ENCODE data around the gene KCNJ4. TPM values are rescaled to one million over a fixed set of nuclear protein-coding genes. Genes with fewer than 3 reads are reported as not detected.

The KCNJ4 gene
- total RNA-seq, 1 donor from 2014 or later: 0.82 TPM

GRCh38 chr22:38422611-38423511 is 32.1 kb downstream of the KCNJ4 start:
- Histone ChIP-seq H3K36me3 (no peaks in the 10 kb centered on the region), H3K27ac (no peak overlapping the region), H3K79me2 (ENCODE audit: low read depth) (no peaks in the 10 kb centered on the region), H4K20me1 (ENCODE audit: low read depth) (no peaks in the 10 kb centered on the region), H3K9ac (no peak overlapping the region), H2AFZ (replicated peaks) (peak overlapping the region; percentile 64), H3K4me2 (no peak overlapping the region), H3K4me1 (peaks cover 15% of the 10 kb centered on the region), H3K9me3 (ENCODE audit: low read depth) (no peaks in the 10 kb centered on the region), H3K4me3 (no peak overlapping the region), H3K27me3 (no peaks in the 10 kb centered on the region), H3F3A (ENCODE audit: low read depth) (peaks cover 4% of the 10 kb centered on the region)
- Mint-ChIP-seq H3K27me3 (ENCODE audit: insufficient read depth, low read depth) (no peaks in the 10 kb centered on the region), H3K9me3 (no peaks in the 10 kb centered on the region), H3K36me3 (no peaks in the 10 kb centered on the region), H3K4me3 (peak overlapping the region; percentile 46), H3K4me1 (peaks cover 11% of the 10 kb centered on the region), H3K27ac (no peak overlapping the region)
- no peak for TF ChIP-seq EZH2 (IDR thresholded peaks at IDR 0.05)
- no peak for TF ChIP-seq EZH2phosphoT487 (IDR thresholded peaks at IDR 0.05)
- TF ChIP-seq CTCF (IDR thresholded peaks at IDR 0.05): no peak
- no peak for DNase-seq (ENCODE audit: low spot score)

GRCh38 chr22:38420734-38421133 is 34.3 kb downstream of the KCNJ4 start:
- no peak overlapping the region for H3K4me2 ChIP-seq
- no peaks in the 10 kb centered on the region for H3K9me3 ChIP-seq (ENCODE audit: low read depth)
- peaks cover 15% of the 10 kb centered on the region for H3K4me1 ChIP-seq
- Mint-ChIP-seq H3K9me3 (no peaks in the 10 kb centered on the region), H3K27me3 (ENCODE audit: insufficient read depth, low read depth) (no peaks in the 10 kb centered on the region), H3K4me3 (no peak overlapping the region), H3K27ac (no peak overlapping the region), H3K4me1 (peaks cover 14% of the 10 kb centered on the region), H3K36me3 (no peaks in the 10 kb centered on the region)
- H4K20me1 ChIP-seq (ENCODE audit: low read depth): no peaks in the 10 kb centered on the region
- DNase-seq (ENCODE audit: low spot score): no peak
- no peak overlapping the region for H3K9ac ChIP-seq
- H3K27me3 ChIP-seq: no peaks in the 10 kb centered on the region
- H3F3A ChIP-seq (ENCODE audit: low read depth): peaks cover 4% of the 10 kb centered on the region
- H3K36me3 ChIP-seq: no peaks in the 10 kb centered on the region
- H3K79me2 ChIP-seq (ENCODE audit: low read depth): no peaks in the 10 kb centered on the region
- H3K4me3 ChIP-seq: no peak overlapping the region
- no peak overlapping the region for H3K27ac ChIP-seq
- TF ChIP-seq EZH2 (IDR thresholded peaks at IDR 0.05): no peak
- no peak for TF ChIP-seq EZH2phosphoT487 (IDR thresholded peaks at IDR 0.05)
- no peak for TF ChIP-seq CTCF (IDR thresholded peaks at IDR 0.05)
- H2AFZ ChIP-seq (replicated peaks): no peak overlapping the region

GRCh38 chr22:38419858-38420160 is 35.2 kb downstream of the KCNJ4 start:
- Histone ChIP-seq H3K9me3 (ENCODE audit: low read depth) (no peaks in the 10 kb centered on the region), H3K4me2 (no peak overlapping the region), H3K27me3 (no peaks in the 10 kb centered on the region), H3K27ac (no peak overlapping the region), H3K36me3 (no peaks in the 10 kb centered on the region), H2AFZ (replicated peaks) (no peak overlapping the region), H3F3A (ENCODE audit: low read depth) (peaks cover 4% of the 10 kb centered on the region), H3K9ac (no peak overlapping the region), H3K4me1 (peaks cover 15% of the 10 kb centered on the region), H4K20me1 (ENCODE audit: low read depth) (no peaks in the 10 kb centered on the region), H3K79me2 (ENCODE audit: low read depth) (no peaks in the 10 kb centered on the region), H3K4me3 (no peak overlapping the region)
- no peak for DNase-seq (ENCODE audit: low spot score)
- TF ChIP-seq EZH2phosphoT487 (IDR thresholded peaks at IDR 0.05) (no peak), EZH2 (IDR thresholded peaks at IDR 0.05) (no peak), CTCF (IDR thresholded peaks at IDR 0.05) (no peak)
- Mint-ChIP-seq H3K27ac (no peak overlapping the region), H3K4me3 (no peak overlapping the region), H3K9me3 (no peaks in the 10 kb centered on the region), H3K4me1 (peaks cover 19% of the 10 kb centered on the region), H3K36me3 (no peaks in the 10 kb centered on the region), H3K27me3 (ENCODE audit: insufficient read depth, low read depth) (no peaks in the 10 kb centered on the region)

Data from neural progenitor cell (in vitro differentiated cells).